ENCODE results near the gene TAS2R30.
"Not testable (repeated sequence)": the region's sequence is repeated elsewhere in the genome, so short reads cannot be mapped to it uniquely, and the experiment has no call there.

DNA sequence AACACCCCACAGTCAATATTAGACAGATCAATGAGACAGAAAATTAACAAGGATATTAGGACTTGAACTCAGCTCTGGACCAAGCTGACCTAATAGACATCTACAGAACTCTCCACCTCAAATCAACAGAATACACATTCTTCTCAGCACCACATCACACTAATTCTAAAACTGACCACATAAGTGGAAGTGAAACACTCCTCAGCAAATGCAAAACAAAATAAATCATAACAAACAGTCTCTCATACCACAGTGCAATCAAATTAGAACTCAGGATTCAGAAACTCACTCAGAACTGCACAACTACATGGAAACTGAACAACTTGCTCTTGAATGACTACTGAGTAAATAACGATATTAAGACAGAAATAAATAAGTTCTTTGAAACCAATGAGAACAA, 23.2 kb downstream of the TAS2R30 start:
- TF ChIP-seq POLR2AphosphoS5, POLR2A (IDR thresholded peaks at IDR 0.05; ENCODE audit: low read depth, low read length): not testable (repeated sequence)

All from GM12892 (cell line).